ENCODE results near the gene ZHX3. TPM values are rescaled to one million over a fixed set of nuclear protein-coding genes. Genes with fewer than 3 reads are reported as not detected.

The ZHX3 gene
- total and polyA plus RNA-seq, 2 of the 13 experiments (the other 11 are each of a cell fraction or from before 2014, with no cell fraction given): 8.4 to 11.7 TPM

GRCh38 chr20:41349943-41350342 lies 32.4 kb upstream of the ZHX3 start:
- 89% methylated on average over 7 of the region's 7 CpGs for WGBS (ENCODE audit: low lambda C conversion rate)
- H2AFZ ChIP-seq (ENCODE audit: low read length): no peak overlapping the region
- H3K9ac ChIP-seq (ENCODE audit: insufficient read depth, low read depth, low read length): no peak overlapping the region
- ATAC-seq (no peak), DNase-seq (ENCODE audit: low spot score) (no peak), FAIRE-seq (no peak)
- no peak for TF ChIP-seq SAFB2 (CRISPR knock-in tag; IDR thresholded peaks at IDR 0.05; ENCODE audit: borderline replicate concordance, low read depth)
- TF ChIP-seq RERE (CRISPR knock-in tag; IDR thresholded peaks at IDR 0.05; ENCODE audit: low read depth): no peak
- no peak for TF ChIP-seq ZNF382 (CRISPR knock-in tag; IDR thresholded peaks at IDR 0.05; ENCODE audit: borderline replicate concordance)
- TF ChIP-seq CREBL2 (CRISPR knock-in tag; IDR thresholded peaks at IDR 0.05; ENCODE audit: borderline replicate concordance): no peak
- TF ChIP-seq ZNF792 (CRISPR knock-in tag; IDR thresholded peaks at IDR 0.05): no peak
- TF ChIP-seq ZNF607 (CRISPR knock-in tag; IDR thresholded peaks at IDR 0.05; ENCODE audit: borderline replicate concordance): no peak
- TF ChIP-seq NFE2L1 (CRISPR knock-in tag; IDR thresholded peaks at IDR 0.05; ENCODE audit: borderline replicate concordance): no peak
- TF ChIP-seq KLF11 (CRISPR knock-in tag; IDR thresholded peaks at IDR 0.05): no peak
- TF ChIP-seq SOX13 (IDR thresholded peaks at IDR 0.05): no peak
- TF ChIP-seq SOX13 (CRISPR knock-in tag; conservative IDR thresholded peaks at IDR 0.05 in 1 of 2, IDR thresholded peaks at IDR 0.05 in 1 of 2): no peak
- TF ChIP-seq GABPA (IDR thresholded peaks at IDR 0.05; ENCODE audit: low read depth, low read length): 0 out of 2 replicates have a peak, but pooled peaks have one; percentile 3
- TF ChIP-seq GABPA (CRISPR knock-in tag; IDR thresholded peaks at IDR 0.05; ENCODE audit: low read depth): no peak
- TF ChIP-seq NRL (CRISPR knock-in tag; IDR thresholded peaks at IDR 0.05; ENCODE audit: borderline replicate concordance): peak; percentile 48; the same call in 1 of the 2 replicates
- in situ Hi-C loops (cut with HindIII; ENCODE audit: extremely low pct_ligation_motif_present, low pct_unique_long_range_greater_than_20kb): no loop called here
- no peaks in the 10 kb centered on the region for H3K9me3 ChIP-seq (ENCODE audit: low read length)
- no TSS peak for BruUV-seq (replicated peaks)
- no peaks in the 10 kb centered on the region for H3K4me1 ChIP-seq (ENCODE audit: insufficient read depth, low read length)
- CTCF ChIA-PET (ENCODE audit: low intra/inter-chr PET ratio, low total read pairs): no interaction called here
- POLR2A ChIA-PET: interaction anchor here (1.8 kb wide), 1 partner anchor 10 kb away, joined by 6 read pairs; no protein-coding TSS in a partner anchor
- no peak overlapping the region for H3K4me3 ChIP-seq (replicated peaks in 1 of 3; ENCODE audit: insufficient read depth in 1 of 3, low read depth in 2 of 3, low read length in 3 of 3)
- no peak overlapping the region for H3K27ac ChIP-seq (ENCODE audit: extremely low read length, insufficient read depth, low read length)
- H3K4me2 ChIP-seq (ENCODE audit: low read depth, low read length): no peak overlapping the region
- no peaks in the 10 kb centered on the region for H3K27me3 ChIP-seq (ENCODE audit: control insufficient read depth in 1 of 2, insufficient read depth in 2 of 2, low read length in 2 of 2)
- no peaks in the 10 kb centered on the region for H3K79me2 ChIP-seq (ENCODE audit: insufficient read depth, low read length)
- peaks cover 8 to 21% of the 10 kb centered on the region in 2 experiments; a peak in 3 of 5 replicates for H3K36me3 ChIP-seq (replicated peaks in 1 of 2; ENCODE audit: control insufficient read depth in 1 of 2, insufficient read depth in 2 of 2, low read length in 2 of 2)
- intact Hi-C loops (cut with micrococcal nuclease; ENCODE audit: unreplicated experiment): no loop called here
- 0 out of 2 replicates have a peak, but pooled peaks cover 4% of the 10 kb centered on the region for H4K20me1 ChIP-seq (ENCODE audit: insufficient read depth, low read length)
